Esophagus muscularis mucosa (tissue), 4 donors: Measurements from ENCODE around the gene GLA. TPM values are rescaled to one million over a fixed set of nuclear protein-coding genes. Genes with fewer than 3 reads are reported as not detected.

Experiments used
- DNase-seq: peaks from one replicate; pipeline ENCODE4 v3.0.0-alpha.2; 2017; ENCODE audit errors: extremely low spot score
- H3K27ac ChIP-seq, 4 donors: fragments of 200-600 bp; sonication (generic); replicated peaks in 1 of 4; 1 replicate in 3 of 4; 2 replicates in 1 of 4; pipeline ENCODE4 v1.5.1; 2016 to 2019; ENCODE audit warnings: mild to moderate bottlenecking in 1 of 4
- H3K27me3 ChIP-seq, 4 donors: fragments of 200-600 bp; sonication (generic); one replicate each; pipeline versions ENCODE4 v1.5.1 to v1.6.0; 2016 to 2019
- H3K36me3 ChIP-seq, 4 donors: fragments of 200-600 bp; sonication (generic); one replicate each; pipeline ENCODE4 v1.5.1; 2016 to 2019
- H3K4me1 ChIP-seq, 4 donors: fragments of 200-600 bp; sonication (generic); one replicate each; pipeline ENCODE4 v1.5.1; 2016 to 2019
- H3K4me3 ChIP-seq, 4 donors: fragments of 200-600 bp; sonication (generic); 1 replicate in 2 of 4; 2 replicates in 2 of 4; pipeline ENCODE4 v1.5.1; 2016 to 2019; ENCODE audit warnings: mild to moderate bottlenecking in 4 of 4, moderate library complexity in 1 of 4
- H3K9me3 ChIP-seq, 4 donors: fragments of 200-600 bp; sonication (generic); 1 replicate in 3 of 4; 2 replicates in 1 of 4; pipeline ENCODE4 v1.5.1; 2016 to 2019
- CTCF ChIP-seq, 3 experiments: fragments of 200-600 bp in 2 of 3; fragments of 450-650 bp in 1 of 3; sonication (generic) in 2 of 3; IDR thresholded peaks; one replicate each; pipeline ENCODE4 v1.5.1; 2017 to 2019; ENCODE audit warnings: antibody characterized with exemption in 3 of 3, mild to moderate bottlenecking in 2 of 3, moderate library complexity in 1 of 3
- EP300 ChIP-seq: sonication (generic); formaldehyde crosslinking; IDR thresholded peaks from one replicate; pipeline ENCODE4 v1.6.1; 2017; ENCODE audit warnings: antibody characterized with exemption
- POLR2A ChIP-seq: fragments of 450-650 bp; IDR thresholded peaks from one replicate; pipeline ENCODE4 v1.6.1; 2017; ENCODE audit warnings: antibody characterized with exemption, moderate library complexity, mild to moderate bottlenecking, low read depth
- POLR2AphosphoS5 ChIP-seq, 2 donors: sonication (generic); formaldehyde crosslinking; IDR thresholded peaks; one replicate each; pipeline ENCODE4 v1.6.1; 2017; ENCODE audit warnings: antibody characterized with exemption in 2 of 2
- WGBS: methylation state at CpG from one replicate; pipeline ENCODE4 v1.1.5; 2018; 5-methylcytosine and 5-hydroxymethylcytosine counted together
- intact Hi-C: fragments of 100-400 bp; cut with DNase I; formaldehyde crosslinking; loops from one replicate; pipeline ENCODE4 v1.15.1; 2023
- total RNA-seq, 4 donors: library from RNA; depleted of rRNA; stranded (reverse); fragments of >200 nt; gene quantifications; one replicate each; pipeline versions ENCODE4 v1.1.0 to v1.2.1, GENCODE V29; 2016

The GLA gene
- total RNA-seq, 4 donors from 2014 or later: 8.7 to 17.7 (median 15.9) TPM

- Histone ChIP-seq H3K4me3 (peak within 1 kb of the TSS; percentile 52 to 66 (median 56)), H3K9me3 (no peaks in the 10 kb centered on the region), H3K27ac (peak within 1 kb of the TSS; percentile 74 to 83 (median 76)), H3K4me1 (peaks cover 0 to 11% (median 7%) of the 10 kb centered on the region in 4 donors), H3K36me3 (peaks cover 0 to 10% (median 0%) of the 10 kb centered on the region in 4 donors), H3K27me3 (no peaks in the 10 kb centered on the region)
- peak; percentile 92 for DNase-seq
- WGBS: 46% methylated on average over 47 of the region's 47 CpGs
- TF ChIP-seq EP300: no peak
- TF ChIP-seq POLR2AphosphoS5 (IDR thresholded peaks at IDR 0.05): peak; percentile 93 to 97
- TF ChIP-seq POLR2A: peak; percentile 69
- peak; percentile 62 to 73 (median 62) for TF ChIP-seq CTCF (IDR thresholded peaks at IDR 0.05)
- intact Hi-C loops: no loop called here
Observed at GRCh38 chrX:101390664-101391525, 16.8 kb downstream of the GLA start, which contains the start of gene RPL36A. Gene RPL36A (plus strand): TSS chrX:101391011. CDS start chrX:101391044, 33 bp downstream.

- H3K4me3 ChIP-seq: no peak overlapping the region
- H3K27ac ChIP-seq: no peak overlapping the region
- TF ChIP-seq EP300 (no peak), CTCF (IDR thresholded peaks at IDR 0.05) (no peak), POLR2A (no peak)
- peaks cover 0 to 11% (median 7%) of the 10 kb centered on the region in 4 donors for H3K4me1 ChIP-seq
- H3K9me3 ChIP-seq: no peaks in the 10 kb centered on the region
- peaks cover 0 to 4% (median 0%) of the 10 kb centered on the region in 4 donors for H3K36me3 ChIP-seq
- intact Hi-C loops: no loop called here
- DNase-seq: no peak
- H3K27me3 ChIP-seq: no peaks in the 10 kb centered on the region
- 70% methylated on average over 3 of the region's 3 CpGs for whole genome bisulfite sequencing
Observed at GRCh38 chrX:101388604-101389003, 19.1 kb downstream of the GLA start.

GRCh38 chrX:101386542-101386885 is 21.2 kb downstream of the GLA start:
- Histone ChIP-seq H3K27ac (no peak overlapping the region), H3K27me3 (no peaks in the 10 kb centered on the region), H3K9me3 (no peaks in the 10 kb centered on the region), H3K36me3 (no peaks in the 10 kb centered on the region), H3K4me3 (no peak overlapping the region), H3K4me1 (peaks cover 0 to 4% (median 3%) of the 10 kb centered on the region in 4 donors)
- no peak for DNase-seq
- intact Hi-C loops: no loop called here
- TF ChIP-seq POLR2A (no peak), CTCF (IDR thresholded peaks at IDR 0.05) (no peak), POLR2AphosphoS5 (IDR thresholded peaks at IDR 0.05) (no peak), EP300 (no peak)
- 76% methylated on average over 6 of the region's 6 CpGs for WGBS

GRCh38 chrX:101385795-101386541 is 21.8 kb downstream of the GLA start, which contains the start of gene BTK:
Gene BTK (minus strand): TSS chrX:101386191. CDS start chrX:101375284, 10,907 bp downstream.
- H3K36me3 ChIP-seq: no peaks in the 10 kb centered on the region

More at GRCh38 chrX:101385795-101386541, 21.8 kb downstream of the GLA start, which contains the start of gene BTK:
- Histone ChIP-seq H3K9me3 (no peaks in the 10 kb centered on the region), H3K27ac (peak within 1 kb of the TSS in 1 of 4 donors; percentile 13), H3K4me3 (peak within 1 kb of the TSS in 2 of 4 donors; percentile 11 to 33), H3K4me1 (no peaks in the 10 kb centered on the region), H3K27me3 (no peaks in the 10 kb centered on the region)
- DNase-seq: no peak
- 66% methylated on average over 9 of the region's 9 CpGs for WGBS
- TF ChIP-seq POLR2A: no peak
- TF ChIP-seq EP300: no peak
- no peak for TF ChIP-seq CTCF (IDR thresholded peaks at IDR 0.05)
- TF ChIP-seq POLR2AphosphoS5 (IDR thresholded peaks at IDR 0.05): no peak
- intact Hi-C loops: no loop called here
